ENCODE data around the gene LRRC10B. TPM values are rescaled to one million over a fixed set of nuclear protein-coding genes. Genes with fewer than 3 reads are reported as not detected.

The LRRC10B gene
- polyA plus RNA-seq, 3 donors = 1.1 to 15.3 (median 1.2) TPM

DNA sequence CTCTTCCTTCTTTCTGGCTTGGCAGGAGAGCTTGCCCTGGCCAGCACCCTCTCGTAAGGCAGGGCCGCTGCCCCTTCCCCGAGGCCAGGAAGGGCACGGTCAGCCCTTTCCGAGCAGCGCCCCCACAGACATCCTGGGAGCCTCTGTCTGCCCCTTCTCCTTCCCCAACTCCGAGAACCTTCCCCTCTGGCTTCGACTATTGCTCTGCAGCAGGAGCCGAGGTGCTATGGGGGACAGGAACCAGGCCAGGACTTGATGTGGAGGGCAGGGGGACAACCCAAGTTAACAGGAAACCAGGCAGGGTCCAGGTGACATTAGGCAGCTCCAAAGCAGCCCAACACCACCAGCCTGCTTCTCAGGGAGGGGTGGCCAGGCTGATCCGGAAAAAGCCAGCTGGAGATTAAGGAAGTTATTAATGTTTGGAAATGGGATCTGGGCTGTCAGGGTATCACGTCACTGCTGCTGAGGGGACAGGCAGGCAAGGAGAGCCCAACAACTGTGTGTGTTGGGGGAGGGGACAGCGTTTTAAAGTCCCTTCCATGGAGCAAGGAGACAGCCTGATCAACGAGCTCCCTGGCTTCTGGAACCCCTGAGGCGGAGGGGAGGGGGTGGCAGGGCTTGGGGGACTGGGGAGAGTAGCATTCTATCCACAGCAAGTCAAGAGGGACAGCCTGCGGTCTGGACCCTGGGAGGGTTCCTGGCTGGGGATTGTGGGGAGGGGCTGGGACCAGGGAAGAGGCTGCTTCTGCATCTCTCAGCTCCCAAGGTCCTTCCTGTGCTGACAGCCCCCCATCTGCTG is 45.0 kb downstream of the LRRC10B start:
- DNase-seq (ENCODE audit: extremely low read depth in 1 of 11, low read depth in 9 of 11, low spot score in 4 of 11) = no peak

DNA sequence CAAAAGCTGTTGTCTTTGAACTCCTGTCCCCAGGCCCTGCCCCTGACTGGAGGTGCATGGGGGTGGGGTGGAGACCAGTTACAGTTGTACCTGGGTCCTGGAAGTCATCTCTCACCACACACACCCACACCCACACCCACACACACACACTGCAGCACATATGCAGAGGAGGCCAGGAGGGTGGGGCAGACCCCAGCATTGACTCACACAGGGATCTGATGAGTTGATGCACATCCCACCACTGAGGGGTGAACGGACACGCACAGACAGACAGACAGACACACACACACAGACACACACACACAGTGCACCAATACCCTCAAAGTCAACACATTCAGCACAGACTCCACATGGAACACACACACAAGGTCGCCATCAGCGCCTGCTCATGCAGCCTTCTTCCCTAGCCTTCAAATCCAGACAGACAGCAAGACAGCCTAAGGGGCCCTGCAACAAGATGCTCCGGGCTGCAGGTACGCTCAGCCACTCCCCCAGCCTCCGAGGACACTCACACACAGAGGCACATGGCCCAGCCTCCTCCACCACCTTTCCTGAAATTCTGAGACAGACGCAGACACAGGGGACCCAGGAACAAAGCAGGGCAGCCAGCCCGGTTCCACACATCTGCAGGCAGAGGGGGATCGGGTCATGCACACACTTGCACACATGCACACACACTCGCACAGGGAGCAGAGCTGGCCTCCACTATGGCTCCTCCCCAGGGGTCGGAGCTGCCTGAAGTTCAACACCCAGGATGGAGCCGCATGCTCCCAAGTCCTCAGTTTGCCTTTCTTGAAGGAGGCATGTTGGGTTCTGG is 45.8 kb downstream of the LRRC10B start:
- DNase-seq (ENCODE audit: extremely low read depth in 1 of 11, low read depth in 9 of 11, low spot score in 4 of 11) = no peak

DNA sequence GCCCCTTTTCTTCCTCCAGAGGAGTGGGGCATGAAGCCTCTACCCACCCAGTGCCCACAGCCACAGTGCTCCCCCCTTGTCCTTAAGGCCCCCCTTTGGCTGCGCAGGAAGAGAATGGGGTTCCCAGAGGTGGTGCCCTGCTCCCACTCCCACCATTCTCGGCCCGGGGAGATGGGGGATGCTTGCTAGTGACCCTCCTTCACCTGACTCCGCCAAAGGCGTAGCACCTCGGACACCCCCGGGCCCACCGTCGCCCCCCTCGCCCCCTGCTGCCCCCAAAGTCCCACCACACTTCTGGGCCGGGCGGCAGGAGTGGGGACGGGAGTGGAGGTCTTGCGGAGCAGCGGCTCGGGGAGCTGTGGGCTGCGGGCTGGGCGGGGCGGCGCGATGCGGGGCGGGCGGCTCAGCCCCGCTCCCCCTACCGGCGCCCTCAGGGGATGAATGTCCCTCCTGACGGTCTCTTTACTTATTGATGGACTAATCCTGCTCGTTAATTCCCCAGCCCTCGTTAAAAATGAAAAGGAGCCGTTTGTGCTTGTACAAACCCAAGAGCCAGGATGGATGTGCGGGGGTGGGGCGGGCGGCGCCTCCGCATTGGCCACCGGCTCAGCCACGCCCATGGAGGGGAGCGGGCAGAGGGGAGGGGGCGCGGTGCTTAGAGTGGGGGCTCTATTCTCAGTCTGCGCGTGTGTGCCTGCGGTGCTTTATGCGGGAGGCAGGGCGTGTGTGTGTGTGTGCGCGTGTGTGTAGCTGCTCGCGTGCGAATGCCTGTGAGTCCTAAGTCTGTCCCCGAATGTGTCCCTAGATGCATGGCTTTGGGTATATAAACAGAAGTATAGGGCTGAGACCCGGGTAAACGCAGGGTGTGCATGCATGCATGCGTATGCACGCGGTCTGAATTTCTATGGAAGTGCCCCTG is 46.8 kb downstream of the LRRC10B start:
- no peak for DNase-seq (ENCODE audit: extremely low read depth in 1 of 11, low read depth in 9 of 11, low spot score in 4 of 11)

DNA sequence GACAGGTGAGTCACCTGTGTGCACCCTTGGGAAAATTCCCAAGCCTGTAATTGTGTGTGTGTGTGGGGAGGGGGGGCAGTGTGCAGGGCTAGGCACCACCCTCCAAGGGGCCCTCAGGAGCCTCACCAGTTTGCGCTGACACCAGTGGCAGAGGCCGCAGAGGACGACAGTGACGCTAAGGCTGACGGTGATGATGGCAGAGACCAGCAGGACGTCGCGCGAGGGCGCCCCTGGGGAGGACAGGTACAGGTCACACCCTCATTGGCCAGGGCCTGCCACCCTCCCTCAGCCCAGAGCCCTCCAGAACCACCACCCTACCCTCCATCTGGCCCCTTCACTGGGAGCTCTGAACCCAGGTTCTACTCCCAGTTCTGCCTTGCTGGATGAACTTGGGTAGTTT is 47.4 kb downstream of the LRRC10B start:
- no peak for DNase-seq (ENCODE audit: extremely low read depth in 1 of 11, low read depth in 9 of 11, low spot score in 4 of 11)

DNA sequence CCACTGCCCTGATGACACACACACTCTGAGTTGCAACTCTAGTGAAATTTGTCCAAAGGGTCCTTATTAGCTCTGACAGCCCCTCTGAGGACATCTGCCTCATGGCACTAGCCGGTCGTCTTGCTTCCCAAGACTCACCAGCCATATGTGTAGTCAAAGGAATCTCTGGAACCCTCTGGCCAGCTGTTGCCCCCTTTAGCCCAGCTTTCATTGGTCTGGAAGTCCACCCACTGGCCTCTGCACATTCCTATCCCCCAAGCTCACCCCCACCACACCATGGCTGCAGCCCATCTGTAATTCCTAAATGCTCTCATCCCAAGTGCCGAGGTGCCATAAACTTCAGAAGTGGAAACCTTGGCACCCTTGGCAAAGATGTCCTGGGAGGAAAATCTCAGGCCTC is 48.1 kb downstream of the LRRC10B start:
- DNase-seq (ENCODE audit: extremely low read depth in 1 of 11, low read depth in 9 of 11, low spot score in 4 of 11) = no peak

Other genes with a start within 250 kb of the LRRC10B start
- 1 to 10 TPM; 2.3 to 4.4 (median 3.1) TPM for gene VWCE, start 213.4 kb upstream of the LRRC10B start, polyA plus RNA-seq (ENCODE audit: insufficient read length in 3 of 3)
- 100 to 1,000 TPM; 227 to 256 (median 230) TPM for gene DDB1, start 175.6 kb upstream of the LRRC10B start, polyA plus RNA-seq (ENCODE audit: insufficient read length in 3 of 3)
- gene TKFC, start 175.5 kb upstream of the LRRC10B start, polyA plus RNA-seq (ENCODE audit: insufficient read length in 3 of 3) = 10 to 100 TPM; 50.3 to 67.4 (median 62.4) TPM
- gene CYB561A3, start 146.9 kb upstream of the LRRC10B start, polyA plus RNA-seq (ENCODE audit: insufficient read length in 3 of 3) = 10 to 100 TPM; 25.7 to 28.3 (median 27.9) TPM
- 10 to 100 TPM; 42.0 to 44.9 (median 43.1) TPM for gene TMEM138, start 146.4 kb upstream of the LRRC10B start, polyA plus RNA-seq (ENCODE audit: insufficient read length in 3 of 3)
- 10 to 100 TPM; 29.4 to 35.6 (median 34.3) TPM for gene TMEM216, start 116.2 kb upstream of the LRRC10B start, polyA plus RNA-seq (ENCODE audit: insufficient read length in 3 of 3)
- gene CPSF7, start 78.8 kb upstream of the LRRC10B start, polyA plus RNA-seq (ENCODE audit: insufficient read length in 3 of 3) = 100 to 1,000 TPM in 2 of 3 donors, 10 to 100 TPM in 1; 99.7 to 121 (median 109) TPM
- 10 to 100 TPM; 50.2 to 53.7 (median 50.4) TPM for gene SDHAF2, start 78.6 kb upstream of the LRRC10B start, polyA plus RNA-seq (ENCODE audit: insufficient read length in 3 of 3)
- 10 to 100 TPM in 1 of 3 donors, 1 to 10 TPM in 2; 4.2 to 10.3 (median 4.8) TPM for gene SYT7, start 72.3 kb downstream of the LRRC10B start, polyA plus RNA-seq (ENCODE audit: insufficient read length in 3 of 3)
- 1 to 10 TPM; 3.2 to 4.6 (median 4.4) TPM for gene DAGLA, start 171.6 kb downstream of the LRRC10B start, polyA plus RNA-seq (ENCODE audit: insufficient read length in 3 of 3)
- 10 to 100 TPM; 21.7 to 27.8 (median 23.4) TPM for gene MYRF, start 243.9 kb downstream of the LRRC10B start, polyA plus RNA-seq (ENCODE audit: insufficient read length in 3 of 3)